Glutamatergic neuron (in vitro differentiated cells): Measurements from ENCODE around the gene ZDHHC8. TPM values are rescaled to one million over a fixed set of nuclear protein-coding genes. Genes with fewer than 3 reads are reported as not detected.
A peak's percentile ranks its signal among the peaks of the same experiment; 100 is the strongest.

ENCODE experiments used
- DNase-seq: peaks from one replicate; pipeline ENCODE4 v3.0.0; 2022
- H3K27ac Mint-ChIP-seq: one replicate; pipeline ENCODE4 v1.8.0; 2020; ENCODE audit warnings: mild to moderate bottlenecking, mixed read lengths, inconsistent platforms; ENCODE audit not compliant: unreplicated experiment
- H3K27me3 Mint-ChIP-seq: one replicate; pipeline ENCODE4 v1.8.0; 2020; ENCODE audit warnings: mild to moderate bottlenecking, moderate library complexity, mixed read lengths, inconsistent platforms; ENCODE audit not compliant: unreplicated experiment
- H3K36me3 Mint-ChIP-seq: one replicate; pipeline ENCODE4 v1.8.0; 2020; ENCODE audit warnings: mild to moderate bottlenecking, mixed read lengths, inconsistent platforms; ENCODE audit not compliant: unreplicated experiment
- H3K4me1 Mint-ChIP-seq: one replicate; pipeline ENCODE4 v1.8.0; 2020; ENCODE audit warnings: mild to moderate bottlenecking, low read depth, mixed read lengths, inconsistent platforms; ENCODE audit not compliant: unreplicated experiment
- H3K4me3 Mint-ChIP-seq: one replicate; pipeline ENCODE4 v1.8.0; 2020; ENCODE audit warnings: mild to moderate bottlenecking, mixed read lengths, inconsistent platforms; ENCODE audit not compliant: unreplicated experiment
- H3K9me3 Mint-ChIP-seq: one replicate; pipeline ENCODE4 v1.8.0; 2020; ENCODE audit warnings: mild to moderate bottlenecking, moderate library complexity, mixed read lengths, inconsistent platforms; ENCODE audit not compliant: unreplicated experiment
- total RNA-seq: library from RNA; stranded (reverse); fragmentation: NEBNext Ultra II Directional; extraction: Animal tissue kit (Norgen Biotek cat#: 25700); gene quantifications from one replicate; pipeline ENCODE4 v1.2.1, GENCODE V29; 2021; ENCODE audit not compliant: unreplicated experiment
- TF ChIP-seq, protein P1 (sequence below): fragments of 200-600 bp; sonication (generic); IDR thresholded peaks from one replicate; pipeline ENCODE4 v1.5.0; 2021; ENCODE audit not compliant: partially characterized antibody, unreplicated experiment

ZDHHC8 gene
- total RNA-seq, 1 donor from 2014 or later, result 119 TPM

DNA sequence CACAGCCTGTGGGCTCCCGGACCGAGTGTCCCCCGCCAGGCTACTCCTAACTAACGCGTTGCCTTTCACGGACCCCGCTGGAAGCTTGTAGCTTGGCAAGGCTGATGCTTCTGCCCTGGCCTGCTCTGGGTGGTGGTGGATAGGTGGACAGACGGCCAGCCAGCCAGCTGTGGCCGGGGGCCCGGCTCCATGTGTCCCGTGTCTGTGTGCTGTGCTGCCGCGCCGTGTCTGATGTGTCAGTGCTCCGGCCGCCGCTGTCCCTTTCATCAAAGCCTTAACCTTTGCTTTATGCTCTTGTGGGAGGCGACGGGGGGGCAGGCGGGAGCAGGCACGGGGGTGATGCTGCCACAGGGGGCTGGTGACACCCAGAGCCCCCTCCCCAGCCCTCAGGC lies 14.2 kb downstream of the ZDHHC8 start:
- no peaks in the 10 kb centered on the region for H3K9me3 Mint-ChIP-seq
- TF ChIP-seq, protein P1, sequence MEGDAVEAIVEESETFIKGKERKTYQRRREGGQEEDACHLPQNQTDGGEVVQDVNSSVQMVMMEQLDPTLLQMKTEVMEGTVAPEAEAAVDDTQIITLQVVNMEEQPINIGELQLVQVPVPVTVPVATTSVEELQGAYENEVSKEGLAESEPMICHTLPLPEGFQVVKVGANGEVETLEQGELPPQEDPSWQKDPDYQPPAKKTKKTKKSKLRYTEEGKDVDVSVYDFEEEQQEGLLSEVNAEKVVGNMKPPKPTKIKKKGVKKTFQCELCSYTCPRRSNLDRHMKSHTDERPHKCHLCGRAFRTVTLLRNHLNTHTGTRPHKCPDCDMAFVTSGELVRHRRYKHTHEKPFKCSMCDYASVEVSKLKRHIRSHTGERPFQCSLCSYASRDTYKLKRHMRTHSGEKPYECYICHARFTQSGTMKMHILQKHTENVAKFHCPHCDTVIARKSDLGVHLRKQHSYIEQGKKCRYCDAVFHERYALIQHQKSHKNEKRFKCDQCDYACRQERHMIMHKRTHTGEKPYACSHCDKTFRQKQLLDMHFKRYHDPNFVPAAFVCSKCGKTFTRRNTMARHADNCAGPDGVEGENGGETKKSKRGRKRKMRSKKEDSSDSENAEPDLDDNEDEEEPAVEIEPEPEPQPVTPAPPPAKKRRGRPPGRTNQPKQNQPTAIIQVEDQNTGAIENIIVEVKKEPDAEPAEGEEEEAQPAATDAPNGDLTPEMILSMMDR, result no peak
- H3K27me3 Mint-ChIP-seq, result no peaks in the 10 kb centered on the region
- H3K4me3 Mint-ChIP-seq, result no peak overlapping the region
- peaks cover 5% of the 10 kb centered on the region for H3K4me1 Mint-ChIP-seq
- no peak overlapping the region for H3K27ac Mint-ChIP-seq
- DNase-seq, result no peak
- no peaks in the 10 kb centered on the region for H3K36me3 Mint-ChIP-seq

DNA sequence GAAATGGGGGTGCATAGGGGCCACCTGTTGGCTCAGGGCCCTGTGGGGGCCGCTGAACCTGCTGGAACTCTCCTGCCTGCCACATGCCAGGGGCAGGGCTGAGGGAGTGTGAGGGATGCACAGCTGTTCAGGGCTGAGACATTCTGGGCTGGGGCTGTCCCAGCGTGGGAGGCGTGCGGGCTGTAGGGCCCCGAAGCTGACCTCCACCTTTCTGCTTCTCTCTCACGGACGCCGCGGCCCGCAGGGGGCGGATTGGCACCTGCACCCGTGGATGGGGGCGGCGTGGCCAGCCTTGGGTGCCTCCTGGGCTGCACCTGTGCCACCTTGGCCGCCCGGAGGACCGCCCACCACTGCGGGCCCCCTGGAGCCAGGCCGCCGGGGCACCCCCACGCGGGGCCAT lies 15.2 kb downstream of the ZDHHC8 start:
- no peaks in the 10 kb centered on the region for H3K36me3 Mint-ChIP-seq
- no peaks in the 10 kb centered on the region for H3K27me3 Mint-ChIP-seq
- no peak for DNase-seq
- peak overlapping the region; percentile 20 for H3K27ac Mint-ChIP-seq
- peaks cover 5% of the 10 kb centered on the region for H3K4me1 Mint-ChIP-seq
- no peak overlapping the region for H3K4me3 Mint-ChIP-seq
- TF ChIP-seq, protein P1, result no peak
- no peaks in the 10 kb centered on the region for H3K9me3 Mint-ChIP-seq

DNA sequence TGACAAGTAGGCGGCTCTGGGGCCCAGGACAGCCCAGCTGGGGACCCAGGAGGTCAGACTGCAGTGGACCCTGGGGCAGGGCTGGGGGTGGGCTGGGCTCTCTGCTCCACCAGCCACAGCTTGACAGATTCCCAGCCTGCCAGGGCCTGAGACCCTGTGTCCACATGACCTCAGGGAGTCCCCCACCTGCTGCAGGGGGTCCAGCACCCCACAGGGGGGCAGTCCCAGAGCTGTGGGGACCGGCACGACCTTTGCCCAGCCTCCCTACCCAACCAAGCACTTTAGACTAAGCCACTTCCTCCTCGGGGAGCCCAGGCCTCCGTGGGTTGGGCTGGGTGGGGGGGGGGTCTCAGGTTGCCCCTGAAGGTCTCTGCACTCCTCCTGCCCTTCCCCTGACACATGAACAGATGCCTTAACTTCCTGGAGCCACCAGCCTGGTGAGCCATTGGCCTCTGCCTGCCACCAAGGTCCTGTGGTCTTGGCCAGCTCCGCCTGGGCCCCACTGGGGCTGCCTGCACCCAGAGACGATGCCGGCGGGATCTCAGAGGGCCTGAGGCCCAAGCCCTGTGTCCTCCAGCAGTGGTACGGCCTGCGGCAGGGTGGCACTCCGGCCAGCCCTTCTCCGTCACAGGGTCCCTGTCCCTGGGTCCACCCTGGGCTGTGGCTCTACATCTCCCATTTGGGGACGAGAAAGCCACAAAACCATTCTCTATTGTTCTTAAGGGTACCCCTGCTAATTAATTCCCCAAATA lies 15.8 kb downstream of the ZDHHC8 start:
- H3K36me3 Mint-ChIP-seq, result no peaks in the 10 kb centered on the region
- peaks cover 5% of the 10 kb centered on the region for H3K4me1 Mint-ChIP-seq
- TF ChIP-seq, protein P1, result no peak
- no peaks in the 10 kb centered on the region for H3K27me3 Mint-ChIP-seq
- H3K27ac Mint-ChIP-seq, result no peak overlapping the region
- H3K4me3 Mint-ChIP-seq, result no peak overlapping the region
- no peak for DNase-seq
- H3K9me3 Mint-ChIP-seq, result no peaks in the 10 kb centered on the region

DNA sequence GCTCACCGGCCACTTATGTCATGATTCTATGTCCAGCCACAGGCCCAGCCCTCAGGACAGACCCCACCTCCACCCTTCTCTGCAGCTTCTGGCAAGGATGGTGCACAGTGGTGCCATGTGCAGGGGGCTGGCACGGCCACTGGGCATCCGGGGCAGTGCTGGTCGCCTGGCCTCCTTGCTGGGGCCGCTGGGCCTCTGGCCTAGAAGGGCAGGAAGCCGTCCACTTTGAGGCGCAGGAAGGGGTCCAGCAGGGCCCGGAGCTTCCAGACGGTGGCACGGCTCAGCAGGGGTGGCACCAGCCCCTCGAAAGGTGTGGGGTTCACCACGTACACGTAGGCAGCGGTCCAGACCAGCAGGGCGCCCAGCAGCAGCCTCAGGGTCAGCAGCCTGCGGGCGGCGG lies 16.8 kb downstream of the ZDHHC8 start:
- H3K27ac Mint-ChIP-seq, result no peak overlapping the region
- H3K36me3 Mint-ChIP-seq, result no peaks in the 10 kb centered on the region
- peaks cover 5% of the 10 kb centered on the region for H3K4me1 Mint-ChIP-seq
- TF ChIP-seq, protein P1, result no peak
- H3K4me3 Mint-ChIP-seq, result no peak overlapping the region
- DNase-seq, result no peak
- no peaks in the 10 kb centered on the region for H3K9me3 Mint-ChIP-seq
- H3K27me3 Mint-ChIP-seq, result no peaks in the 10 kb centered on the region
